Neuronal stem cell (in vitro differentiated cells): ENCODE measurements around the gene LRRC34. TPM values are rescaled to one million over a fixed set of nuclear protein-coding genes. Genes with fewer than 3 reads are reported as not detected.

Experiments
- DNase-seq: peaks from one replicate; pipeline ENCODE4 v3.0.0-alpha.2; 2013; ENCODE audit warnings: low spot score
- H2AFZ ChIP-seq: one replicate; pipeline ENCODE4 v1.6.1; 2013; ENCODE audit warnings: mild to moderate bottlenecking, low read length, inconsistent platforms
- H2AK5ac ChIP-seq: 2 replicates; pipeline ENCODE4 v1.6.1; 2013; ENCODE audit warnings: low read depth, mild to moderate bottlenecking, inconsistent platforms, low read length, moderate library complexity, mixed read lengths
- H2BK120ac ChIP-seq: 2 replicates; pipeline ENCODE4 v1.6.1; 2013; ENCODE audit warnings: low read depth, mild to moderate bottlenecking, inconsistent platforms, low read length, moderate library complexity, mixed read lengths
- H2BK12ac ChIP-seq: one replicate; pipeline ENCODE4 v1.6.1; 2013; ENCODE audit warnings: low read length, inconsistent platforms
- H2BK15ac ChIP-seq: 2 replicates; pipeline ENCODE4 v1.6.1; 2013; ENCODE audit warnings: mild to moderate bottlenecking, low read length, inconsistent platforms, mixed read lengths
- H2BK5ac ChIP-seq: one replicate; pipeline ENCODE4 v1.6.1; 2013; ENCODE audit warnings: inconsistent platforms, mild to moderate bottlenecking, low read length, moderate library complexity
- H3K14ac ChIP-seq: one replicate; pipeline ENCODE4 v1.6.1; 2013; ENCODE audit warnings: low read length, inconsistent platforms
- H3K18ac ChIP-seq: 2 replicates; pipeline ENCODE4 v1.6.1; 2013; ENCODE audit warnings: low read length, inconsistent platforms
- H3K23ac ChIP-seq: 2 replicates; pipeline ENCODE4 v1.6.1; 2013; ENCODE audit warnings: low read depth, mild to moderate bottlenecking, mixed read lengths, low read length, inconsistent platforms; ENCODE audit not compliant: poor library complexity
- H3K27ac ChIP-seq: replicated peaks from 3 replicates; pipeline ENCODE4 v1.5.1; 2013; ENCODE audit warnings: low read length, inconsistent platforms
- H3K27me3 ChIP-seq, 3 experiments: 2 replicates each; pipeline ENCODE4 v1.6.1; 2013; ENCODE audit warnings: low read length in 3 of 3, mild to moderate bottlenecking in 2 of 3, inconsistent platforms in 1 of 3, low read depth in 1 of 3, mixed read lengths in 1 of 3, moderate library complexity in 1 of 3; ENCODE audit not compliant: control insufficient read depth in 3 of 3, insufficient read depth in 3 of 3
- H3K36me3 ChIP-seq, 2 donors: replicated peaks in 1 of 2; 2 replicates each; pipeline ENCODE4 v1.6.1; 2013; ENCODE audit warnings: low read length in 2 of 2; ENCODE audit not compliant: control insufficient read depth in 2 of 2, insufficient read depth in 2 of 2
- H3K4ac ChIP-seq: 2 replicates; pipeline ENCODE4 v1.6.1; 2013; ENCODE audit warnings: inconsistent platforms, mild to moderate bottlenecking, low read length, moderate library complexity
- H3K4me1 ChIP-seq, 2 donors: 1 replicate in 1 of 2; 2 replicates in 1 of 2; pipeline ENCODE4 v1.6.1; 2013; ENCODE audit warnings: low read length in 2 of 2, low read depth in 1 of 2; ENCODE audit not compliant: control insufficient read depth in 2 of 2, insufficient read depth in 1 of 2
- H3K4me2 ChIP-seq: one replicate; pipeline ENCODE4 v1.6.1; 2013; ENCODE audit warnings: mild to moderate bottlenecking, low read length, inconsistent platforms; ENCODE audit not compliant: insufficient read depth, poor library complexity, severe bottlenecking
- H3K4me3 ChIP-seq, 2 donors: 2 replicates each; pipeline ENCODE4 v1.5.1; 2013; ENCODE audit warnings: low read length in 2 of 2, mild to moderate bottlenecking in 2 of 2, inconsistent platforms in 1 of 2, moderate library complexity in 1 of 2
- H3K79me1 ChIP-seq: one replicate; pipeline ENCODE4 v1.6.1; 2013; ENCODE audit warnings: low read depth, mild to moderate bottlenecking, inconsistent platforms, low read length, moderate library complexity
- H3K9ac ChIP-seq: one replicate; pipeline ENCODE4 v1.6.1; 2013; ENCODE audit warnings: mild to moderate bottlenecking, low read depth, low read length, inconsistent platforms; ENCODE audit not compliant: poor library complexity
- H3K9me3 ChIP-seq, 2 donors: replicated peaks in 1 of 2; 2 replicates each; pipeline versions ENCODE3 to v1.6.1; 2013; ENCODE audit warnings: low read length in 2 of 2, mild to moderate bottlenecking in 2 of 2, inconsistent platforms in 1 of 2, low read depth in 1 of 2, mixed read lengths in 1 of 2, moderate library complexity in 1 of 2; ENCODE audit not compliant: control insufficient read depth in 2 of 2, insufficient read depth in 1 of 2
- H4K8ac ChIP-seq: one replicate; pipeline ENCODE4 v1.6.1; 2013; ENCODE audit warnings: low read depth, mild to moderate bottlenecking, inconsistent platforms, low read length, moderate library complexity
- H4K91ac ChIP-seq: one replicate; pipeline ENCODE4 v1.6.1; 2013; ENCODE audit warnings: low read length, low read depth, mild to moderate bottlenecking, inconsistent platforms; ENCODE audit not compliant: poor library complexity
- WGBS, 2 donors: extraction: QIAGEN DNeasy Blood & Tissue Kit; methylation state at CpG; one replicate each; pipeline ENCODE4 v1.1.7; 2013; ENCODE audit warnings: missing lambda C conversion rate in 2 of 2, mixed read lengths in 1 of 2; ENCODE audit not compliant: insufficient read length in 2 of 2, insufficient replicate concordance in 1 of 2; ENCODE audit errors: extremely low coverage in 2 of 2; 5-methylcytosine and 5-hydroxymethylcytosine counted together
- polyA plus RNA-seq, 2 experiments: library from polyadenylated mRNA; stranded (reverse); fragments of 200-250 nt; gene quantifications; one replicate each; pipeline ENCODE4 v1.2.3, GENCODE V29; 2013

LRRC34 gene
- 5.8 TPM for polyA plus RNA-seq (2013, experiment 1 of 2)
- polyA plus RNA-seq (2013, experiment 2 of 2), result 6.1 TPM

- Histone ChIP-seq H3K9ac (peak within 1 kb of the TSS; percentile 81), H3K36me3 (no peaks in the 10 kb centered on the region), H3K4me3 (peak within 1 kb of the TSS; percentile 4 to 79), H3K4me2 (peak within 1 kb of the TSS; percentile 66), H3K18ac (peak within 1 kb of the TSS; percentile 91), H3K14ac (peak within 1 kb of the TSS; percentile 41), H4K8ac (no peak within 1 kb of the TSS), H4K91ac (peak within 1 kb of the TSS; percentile 67), H3K4ac (peak within 1 kb of the TSS; percentile 61), H2BK120ac (peak within 1 kb of the TSS; percentile 42), H3K79me1 (no peaks in the 10 kb centered on the region), H2AK5ac (peak within 1 kb of the TSS; percentile 84), H2AFZ (peak within 1 kb of the TSS; percentile 64), H2BK12ac (no peak within 1 kb of the TSS), H3K9me3 (peaks cover 4% of the 10 kb centered on the region in 2 donors), H3K27me3 (no peaks in the 10 kb centered on the region), H3K27ac (peak within 1 kb of the TSS; percentile 69), H3K23ac (peak within 1 kb of the TSS; percentile 40), H2BK15ac (peak within 1 kb of the TSS; percentile 54), H3K4me1 (no peaks in the 10 kb centered on the region), H2BK5ac (peak within 1 kb of the TSS; percentile 30)
- DNase-seq, result peak; percentile 53
- WGBS, 2 donors, result no CpG with 5 or more reads among the region's 56 CpGs
Measured at GRCh38 chr3:169812332-169813235, at the start of gene LRRC34, which contains the start of gene LRRIQ4. LRRC34 (minus strand) TSS chr3:169812904; CDS start chr3:169812548, 356 bp downstream. LRRIQ4 (plus strand) TSS chr3:169812870; CDS start chr3:169821922, 9,052 bp downstream.

GRCh38 chr3:169861871-169862270 lies 49.2 kb upstream of the LRRC34 start:
- H2BK15ac ChIP-seq, result no peak overlapping the region
- no peak overlapping the region for H2BK5ac ChIP-seq
- H4K8ac ChIP-seq, result no peak overlapping the region
- H4K91ac ChIP-seq, result no peak overlapping the region
- no peak for DNase-seq
- H2AFZ ChIP-seq, result no peak overlapping the region
- WGBS, 2 donors, result no CpG with 5 or more reads among the region's 5 CpGs
- no peaks in the 10 kb centered on the region for H3K9me3 ChIP-seq
- no peaks in the 10 kb centered on the region for H3K79me1 ChIP-seq
- no peak overlapping the region for H3K23ac ChIP-seq
- no peak overlapping the region for H2BK120ac ChIP-seq
- no peak overlapping the region for H2BK12ac ChIP-seq
- H3K27ac ChIP-seq, result no peak overlapping the region
- no peak overlapping the region for H3K4me3 ChIP-seq
- no peak overlapping the region for H3K9ac ChIP-seq
- H3K4me1 ChIP-seq, result no peaks in the 10 kb centered on the region
- no peak overlapping the region for H3K4ac ChIP-seq
- H3K14ac ChIP-seq, result no peak overlapping the region
- H3K4me2 ChIP-seq, result no peak overlapping the region
- no peak overlapping the region for H2AK5ac ChIP-seq
- no peak overlapping the region for H3K18ac ChIP-seq
- H3K36me3 ChIP-seq, result no peaks in the 10 kb centered on the region
- peaks cover 0 to 3% (median 0%) of the 10 kb centered on the region in 3 experiments for H3K27me3 ChIP-seq

- H3K14ac ChIP-seq, result no peak overlapping the region
- no peak overlapping the region for H4K91ac ChIP-seq
- H2BK5ac ChIP-seq, result no peak overlapping the region
- H3K4ac ChIP-seq, result no peak overlapping the region
- no peak overlapping the region for H3K27ac ChIP-seq
- H3K9ac ChIP-seq, result no peak overlapping the region
- WGBS, 2 donors, result no CpG with 5 or more reads among the region's 2 CpGs
- no peak overlapping the region for H2AFZ ChIP-seq
- no peaks in the 10 kb centered on the region for H3K4me1 ChIP-seq
- no peak for DNase-seq
- H3K4me3 ChIP-seq, result no peak overlapping the region
- peaks cover 0 to 3% (median 0%) of the 10 kb centered on the region in 3 experiments for H3K27me3 ChIP-seq
- H4K8ac ChIP-seq, result no peak overlapping the region
- no peak overlapping the region for H3K23ac ChIP-seq
- no peak overlapping the region for H3K4me2 ChIP-seq
- no peaks in the 10 kb centered on the region for H3K36me3 ChIP-seq
- H2BK120ac ChIP-seq, result no peak overlapping the region
- H2BK12ac ChIP-seq, result no peak overlapping the region
- H3K9me3 ChIP-seq, result no peaks in the 10 kb centered on the region
- H2BK15ac ChIP-seq, result no peak overlapping the region
- no peaks in the 10 kb centered on the region for H3K79me1 ChIP-seq
- H3K18ac ChIP-seq, result no peak overlapping the region
- no peak overlapping the region for H2AK5ac ChIP-seq
Measured at GRCh38 chr3:169857811-169858210, 45.1 kb upstream of the LRRC34 start.

- no peaks in the 10 kb centered on the region for H3K4me1 ChIP-seq
- H3K4ac ChIP-seq, result no peak overlapping the region
- no peaks in the 10 kb centered on the region for H3K36me3 ChIP-seq
- no peak overlapping the region for H3K23ac ChIP-seq
- no peak overlapping the region for H3K18ac ChIP-seq
- no peak overlapping the region for H4K8ac ChIP-seq
- no peak overlapping the region for H2AFZ ChIP-seq
- no peaks in the 10 kb centered on the region for H3K79me1 ChIP-seq
- no CpG with 5 or more reads among the region's 3 CpGs for WGBS, 2 donors
- H2BK5ac ChIP-seq, result no peak overlapping the region
- no peak overlapping the region for H3K9ac ChIP-seq
- no peak overlapping the region for H4K91ac ChIP-seq
- H3K14ac ChIP-seq, result no peak overlapping the region
- H3K27me3 ChIP-seq, result peaks cover 0 to under 1% (median 0%) of the 10 kb centered on the region in 3 experiments
- no peaks in the 10 kb centered on the region for H3K9me3 ChIP-seq
- H2BK120ac ChIP-seq, result no peak overlapping the region
- DNase-seq, result no peak
- H2BK15ac ChIP-seq, result no peak overlapping the region
- H2AK5ac ChIP-seq, result no peak overlapping the region
- H3K4me2 ChIP-seq, result no peak overlapping the region
- no peak overlapping the region for H2BK12ac ChIP-seq
- H3K27ac ChIP-seq, result no peak overlapping the region
- H3K4me3 ChIP-seq, result no peak overlapping the region
Measured at GRCh38 chr3:169855514-169855913, 42.8 kb upstream of the LRRC34 start.
